ENCODE measurements around the gene GPC4.
A peak's percentile ranks its signal among the peaks of the same experiment; 100 is the strongest.

GPC4 gene

GRCh38 chrX:133366735-133367134 is 48.6 kb downstream of the GPC4 start:
- H3K4me3 ChIP-seq (ENCODE audit: low read length), result no peak overlapping the region
- TF ChIP-seq CTCF (conservative IDR thresholded peaks at IDR 0.05; ENCODE audit: low read length), result no peak
- DNase-seq (ENCODE audit: low read depth), result no peak

- no peak for TF ChIP-seq CTCF (conservative IDR thresholded peaks at IDR 0.05; ENCODE audit: low read length)
- H3K4me3 ChIP-seq (ENCODE audit: low read length), result no peak overlapping the region
- DNase-seq (ENCODE audit: low read depth), result peak; percentile 60
These were observed 49.2 kb downstream of the GPC4 start for GRCh38 chrX:133365871-133366611.

- no peak for TF ChIP-seq CTCF (conservative IDR thresholded peaks at IDR 0.05; ENCODE audit: low read length)
- DNase-seq (ENCODE audit: low read depth), result peak; percentile 28
- H3K4me3 ChIP-seq (ENCODE audit: low read length), result no peak overlapping the region
These were observed 50.4 kb downstream of the GPC4 start for GRCh38 chrX:133364865-133365264.

GRCh38 chrX:133364196-133364595 is 51.1 kb downstream of the GPC4 start:
- H3K4me3 ChIP-seq (ENCODE audit: low read length), result no peak overlapping the region
- no peak for TF ChIP-seq CTCF (conservative IDR thresholded peaks at IDR 0.05; ENCODE audit: low read length)
- peak; percentile 52 for DNase-seq (ENCODE audit: low read depth)

- TF ChIP-seq CTCF (conservative IDR thresholded peaks at IDR 0.05; ENCODE audit: low read length), result no peak
- H3K4me3 ChIP-seq (ENCODE audit: low read length), result no peak overlapping the region
- no peak for DNase-seq (ENCODE audit: low read depth)
These were observed 52.8 kb downstream of the GPC4 start for GRCh38 chrX:133362538-133362937.

- no peak for TF ChIP-seq CTCF (conservative IDR thresholded peaks at IDR 0.05; ENCODE audit: low read length)
- DNase-seq (ENCODE audit: low read depth), result no peak
- no peak overlapping the region for H3K4me3 ChIP-seq (ENCODE audit: low read length)
These were observed 55.8 kb downstream of the GPC4 start for GRCh38 chrX:133359466-133359865.

GRCh38 chrX:133353233-133353632 is 62.1 kb downstream of the GPC4 start:
- TF ChIP-seq CTCF (conservative IDR thresholded peaks at IDR 0.05; ENCODE audit: low read length), result no peak
- DNase-seq (ENCODE audit: low read depth), result no peak
- no peak overlapping the region for H3K4me3 ChIP-seq (ENCODE audit: low read length)

Data from AG10803 (cell line).